ENCODE data around the gene ST3GAL5. TPM values are rescaled to one million over a fixed set of nuclear protein-coding genes. Genes with fewer than 3 reads are reported as not detected.

The ST3GAL5 gene
- total RNA-seq, 1 donor from 2014 or later, result 16.0 TPM

GRCh38 chr2:85795331-85796045 lies 93.3 kb downstream of the ST3GAL5 start:
- TF ChIP-seq CTCF (conservative IDR thresholded peaks at IDR 0.05), result no peak
- peaks cover 61% of the 10 kb centered on the region for H3K4me1 Mint-ChIP-seq
- H3K27me3 Mint-ChIP-seq (ENCODE audit: low read depth), result no peaks in the 10 kb centered on the region
- peak overlapping the region; percentile 81 for H3K27ac Mint-ChIP-seq (ENCODE audit: unreplicated experiment)
- no peaks in the 10 kb centered on the region for H3K36me3 Mint-ChIP-seq (ENCODE audit: low read depth)
- no peaks in the 10 kb centered on the region for H3K9me3 Mint-ChIP-seq
- no peak overlapping the region for H3K4me3 Mint-ChIP-seq
- DNase-seq (ENCODE audit: low read depth, low spot score), result no peak

GRCh38 chr2:85794491-85795121 lies 94.2 kb downstream of the ST3GAL5 start:
- no peak for DNase-seq (ENCODE audit: low read depth, low spot score)
- H3K36me3 Mint-ChIP-seq (ENCODE audit: low read depth), result no peaks in the 10 kb centered on the region
- no peaks in the 10 kb centered on the region for H3K9me3 Mint-ChIP-seq
- no peak for TF ChIP-seq CTCF (conservative IDR thresholded peaks at IDR 0.05)
- H3K27me3 Mint-ChIP-seq (ENCODE audit: low read depth), result no peaks in the 10 kb centered on the region
- H3K4me3 Mint-ChIP-seq, result no peak overlapping the region
- peaks cover 63% of the 10 kb centered on the region for H3K4me1 Mint-ChIP-seq
- H3K27ac Mint-ChIP-seq (ENCODE audit: unreplicated experiment), result no peak overlapping the region

- Mint-ChIP-seq H3K27me3 (ENCODE audit: low read depth) (no peaks in the 10 kb centered on the region), H3K27ac (ENCODE audit: unreplicated experiment) (no peak overlapping the region), H3K4me3 (no peak overlapping the region), H3K9me3 (no peaks in the 10 kb centered on the region), H3K4me1 (peaks cover 63% of the 10 kb centered on the region), H3K36me3 (ENCODE audit: low read depth) (no peaks in the 10 kb centered on the region)
- no peak for DNase-seq (ENCODE audit: low read depth, low spot score)
- TF ChIP-seq CTCF (conservative IDR thresholded peaks at IDR 0.05), result no peak
These were observed 94.8 kb downstream of the ST3GAL5 start for GRCh38 chr2:85794038-85794441.

- no peak overlapping the region for H3K27ac Mint-ChIP-seq (ENCODE audit: unreplicated experiment)
- H3K36me3 Mint-ChIP-seq (ENCODE audit: low read depth), result no peaks in the 10 kb centered on the region
- no peak for TF ChIP-seq CTCF (conservative IDR thresholded peaks at IDR 0.05)
- no peak overlapping the region for H3K4me3 Mint-ChIP-seq
- peaks cover 63% of the 10 kb centered on the region for H3K4me1 Mint-ChIP-seq
- H3K27me3 Mint-ChIP-seq (ENCODE audit: low read depth), result no peaks in the 10 kb centered on the region
- DNase-seq (ENCODE audit: low read depth, low spot score), result no peak
- no peaks in the 10 kb centered on the region for H3K9me3 Mint-ChIP-seq
These were observed 95.2 kb downstream of the ST3GAL5 start for GRCh38 chr2:85793584-85793983.

- Mint-ChIP-seq H3K27me3 (ENCODE audit: low read depth) (no peaks in the 10 kb centered on the region), H3K4me1 (peaks cover 61% of the 10 kb centered on the region), H3K9me3 (no peaks in the 10 kb centered on the region), H3K4me3 (no peak overlapping the region), H3K36me3 (ENCODE audit: low read depth) (no peaks in the 10 kb centered on the region), H3K27ac (ENCODE audit: unreplicated experiment) (peak overlapping the region; percentile 88)
- no peak for TF ChIP-seq CTCF (conservative IDR thresholded peaks at IDR 0.05)
- DNase-seq (ENCODE audit: low read depth, low spot score), result no peak
These were observed 95.9 kb downstream of the ST3GAL5 start for GRCh38 chr2:85792783-85793441.

All from neural crest cell (in vitro differentiated cells).